IPS-18c (cell line): ENCODE data around the gene DNAJB12.
A peak's percentile ranks its signal among the peaks of the same experiment; 100 is the strongest.
"Not testable (repeated sequence)": the region's sequence is repeated elsewhere in the genome, so short reads cannot be mapped to it uniquely, and the experiment has no call there.

ENCODE experiments used
- H3K4me3 ChIP-seq: 2 replicates; pipeline ENCODE4 v1.7.0; 2013; ENCODE audit warnings: low read depth, mild to moderate bottlenecking, low read length, moderate library complexity; ENCODE audit not compliant: insufficient read depth
- H3K9me3 ChIP-seq: one replicate; pipeline ENCODE4 v1.6.1; 2013; ENCODE audit warnings: mild to moderate bottlenecking, low read length, moderate library complexity; ENCODE audit not compliant: control insufficient read depth, insufficient read depth

Gene DNAJB12

GRCh38 chr10:72310241-72310633, 44.5 kb downstream of the DNAJB12 start:
- H3K4me3 ChIP-seq = no peak overlapping the region
- no peaks in the 10 kb centered on the region for H3K9me3 ChIP-seq

GRCh38 chr10:72309290-72310240, 45.2 kb downstream of the DNAJB12 start:
- Histone ChIP-seq H3K4me3 (no peak overlapping the region), H3K9me3 (no peaks in the 10 kb centered on the region)

DNA sequence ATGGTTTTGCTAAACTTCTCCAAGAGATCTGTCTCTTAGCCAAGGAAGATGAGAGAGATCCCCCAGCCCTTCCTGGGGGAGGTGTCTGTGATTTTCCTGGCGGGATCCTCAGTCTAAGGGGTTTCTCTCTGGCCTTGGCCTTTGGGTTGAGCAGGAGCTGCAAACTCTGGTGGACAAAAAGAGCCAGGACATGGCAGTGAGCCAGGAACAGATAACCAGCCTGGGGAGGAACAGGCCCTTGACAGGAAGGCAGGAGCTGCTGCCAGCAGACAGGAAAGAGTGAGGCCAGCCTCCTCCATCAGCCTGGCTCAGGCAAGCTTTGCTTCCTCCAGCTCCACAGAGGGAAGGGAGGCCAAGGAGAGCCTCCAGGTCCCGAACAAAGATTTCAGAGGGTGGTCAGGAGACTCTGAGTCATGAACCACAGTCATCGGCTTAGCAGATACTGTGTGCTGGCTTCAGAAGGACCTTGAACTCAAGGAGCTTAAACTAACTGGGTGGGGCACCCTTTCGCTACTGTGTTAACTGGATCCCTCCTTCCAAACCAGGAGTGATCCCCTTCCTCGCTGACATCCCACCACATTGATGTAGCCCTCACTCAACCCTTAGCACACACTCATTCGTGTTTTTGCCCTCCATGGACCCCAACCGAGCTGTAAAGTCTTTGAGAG, 46.3 kb downstream of the DNAJB12 start:
- Histone ChIP-seq H3K9me3 (no peaks in the 10 kb centered on the region), H3K4me3 (no peak overlapping the region)

DNA sequence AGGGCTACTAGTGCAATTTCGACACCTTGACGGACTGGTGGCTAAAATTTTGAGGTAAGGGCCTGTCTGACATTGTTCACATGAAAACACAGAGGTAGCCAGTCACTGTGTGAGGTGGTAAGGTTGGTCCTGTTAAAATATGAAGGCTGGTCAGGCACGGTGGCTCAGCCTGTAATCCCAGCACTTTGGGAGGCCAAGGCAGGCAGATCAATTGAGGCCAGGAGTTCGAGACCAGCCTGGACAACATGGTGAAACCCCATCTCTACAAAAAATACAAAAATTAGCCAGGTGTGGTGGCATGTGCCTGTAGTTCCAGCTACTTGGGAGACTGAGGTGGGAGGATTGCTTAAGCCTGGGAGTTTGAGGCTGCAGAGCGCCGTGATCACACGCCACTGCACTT, 47.0 kb downstream of the DNAJB12 start:
- H3K4me3 ChIP-seq, H3K9me3 ChIP-seq: not testable (repeated sequence)

- no peaks in the 10 kb centered on the region for H3K9me3 ChIP-seq
- H3K4me3 ChIP-seq = no peak overlapping the region
Measured at GRCh38 chr10:72306215-72306760, 48.4 kb downstream of the DNAJB12 start.

GRCh38 chr10:72303424-72304128, 51.1 kb downstream of the DNAJB12 start:
- no peaks in the 10 kb centered on the region for H3K9me3 ChIP-seq
- no peak overlapping the region for H3K4me3 ChIP-seq

GRCh38 chr10:72298592-72299519, 55.9 kb downstream of the DNAJB12 start:
- Histone ChIP-seq H3K4me3 (no peak overlapping the region), H3K9me3 (no peaks in the 10 kb centered on the region)

GRCh38 chr10:72297805-72298591, 56.7 kb downstream of the DNAJB12 start:
- H3K9me3 ChIP-seq = no peaks in the 10 kb centered on the region
- H3K4me3 ChIP-seq = peak overlapping the region; percentile 67

- no peaks in the 10 kb centered on the region for H3K9me3 ChIP-seq
- peak overlapping the region; percentile 67 for H3K4me3 ChIP-seq
Measured at GRCh38 chr10:72297281-72297804, 57.4 kb downstream of the DNAJB12 start.

- H3K9me3 ChIP-seq = not testable (repeated sequence)
- peak overlapping the region; percentile 67; the same call in 1 of the 2 replicates for H3K4me3 ChIP-seq
Measured at GRCh38 chr10:72296829-72297280, 57.9 kb downstream of the DNAJB12 start.

GRCh38 chr10:72295330-72295910, 59.3 kb downstream of the DNAJB12 start:
- H3K4me3 ChIP-seq = no peak overlapping the region
- H3K9me3 ChIP-seq = no peaks in the 10 kb centered on the region

DNA sequence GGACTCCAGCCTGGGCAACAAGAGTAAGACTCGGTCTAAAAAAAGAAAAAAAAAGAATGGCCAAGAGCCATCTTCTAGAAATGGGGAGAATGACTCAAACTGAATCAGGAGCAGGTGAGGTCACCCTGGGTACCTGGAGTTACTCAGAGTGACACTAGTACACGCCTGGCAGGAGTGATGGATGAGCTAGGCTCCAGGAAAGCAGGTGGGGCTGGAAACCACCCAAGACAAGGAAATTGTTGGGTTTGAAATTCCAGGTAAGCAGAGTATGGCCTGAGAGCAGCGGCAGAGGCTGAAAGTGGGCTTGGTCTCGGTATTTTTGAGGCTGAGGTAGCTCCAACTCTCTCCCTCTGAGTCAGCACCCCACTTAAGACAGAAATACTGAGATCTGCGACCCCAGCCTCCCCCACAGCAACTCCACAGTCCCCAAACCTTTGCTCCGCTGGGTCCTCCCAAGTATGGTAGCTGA, 62.5 kb downstream of the DNAJB12 start:
- Histone ChIP-seq H3K4me3 (no peak overlapping the region), H3K9me3 (no peaks in the 10 kb centered on the region)

DNA sequence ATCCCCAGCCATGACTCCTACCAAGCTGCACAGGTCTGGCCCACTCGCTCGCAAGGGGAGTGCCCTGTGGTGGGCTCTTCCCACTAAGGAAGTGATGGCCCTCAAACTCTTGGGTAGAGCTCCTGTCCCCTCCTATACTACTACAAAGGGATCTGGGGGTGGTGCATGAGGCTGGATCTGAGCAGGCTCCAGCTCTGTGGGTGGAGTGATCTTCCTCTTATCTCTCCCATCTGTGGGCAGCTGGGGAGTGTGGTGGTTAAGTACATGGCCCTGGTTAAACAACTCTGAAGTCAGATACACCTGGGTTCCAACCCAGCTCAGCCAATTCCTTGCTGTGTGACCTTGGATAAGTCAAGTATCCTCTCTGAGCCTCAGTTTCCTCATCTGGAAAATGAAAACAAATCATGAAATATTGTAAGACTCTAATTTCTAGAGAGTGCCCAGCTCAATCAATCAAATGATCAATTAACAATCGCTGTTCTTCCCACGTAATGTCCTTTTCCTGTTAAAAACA, 63.6 kb downstream of the DNAJB12 start:
- Histone ChIP-seq H3K4me3 (no peak overlapping the region), H3K9me3 (no peaks in the 10 kb centered on the region)

GRCh38 chr10:72285972-72286521, 68.7 kb downstream of the DNAJB12 start:
- no peaks in the 10 kb centered on the region for H3K9me3 ChIP-seq
- no peak overlapping the region for H3K4me3 ChIP-seq

DNA sequence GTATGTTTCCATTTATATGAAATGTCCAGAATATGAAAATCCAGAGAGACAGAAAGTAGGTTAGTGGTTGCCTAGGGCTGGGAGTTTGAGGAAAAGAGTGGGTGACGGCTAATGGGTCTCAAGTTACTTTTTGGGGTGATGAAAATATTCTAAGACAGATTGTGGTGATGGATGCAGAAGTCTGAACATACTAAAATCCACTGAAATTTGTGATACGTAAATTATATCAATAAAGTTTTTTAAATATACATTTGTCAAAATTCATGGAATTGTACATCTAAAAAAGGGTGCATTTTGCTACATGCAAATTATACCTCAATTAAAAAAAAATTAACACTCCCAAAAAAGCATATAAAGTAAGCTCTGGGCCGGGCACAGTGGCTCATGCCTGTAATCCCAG, 71.6 kb downstream of the DNAJB12 start:
- Histone ChIP-seq H3K9me3 (no peaks in the 10 kb centered on the region), H3K4me3 (no peak overlapping the region)
